Activated T-helper 17 cell treated with anti-CD3 and anti-CD28 coated beads, Interleukin-2, amount 50 U/mL, for 72 hours (primary cell): ENCODE results near the gene RAB6A. TPM values are rescaled to one million over a fixed set of nuclear protein-coding genes. Genes with fewer than 3 reads are reported as not detected.

Source experiments
- ATAC-seq: fragments of 150-1000 bp; cut with Tn5 transposase; replicated peaks from 2 replicates; pipeline ENCODE4 v1.10.0; 2021; ENCODE audit warnings: mild to moderate bottlenecking, moderate library complexity
- H3K27ac Mint-ChIP-seq: one replicate; pipeline ENCODE4 v1.8.0; 2022; ENCODE audit warnings: mixed read lengths
- H3K27me3 Mint-ChIP-seq: one replicate; pipeline ENCODE4 v1.8.0; 2022; ENCODE audit warnings: mixed read lengths
- H3K36me3 Mint-ChIP-seq: one replicate; pipeline ENCODE4 v1.8.0; 2022; ENCODE audit warnings: low read depth, mild to moderate bottlenecking, mixed read lengths
- H3K4me1 Mint-ChIP-seq: one replicate; pipeline ENCODE4 v1.8.0; 2022; ENCODE audit warnings: mixed read lengths
- H3K4me3 Mint-ChIP-seq: one replicate; pipeline ENCODE4 v1.8.0; 2022; ENCODE audit warnings: mild to moderate bottlenecking, mixed read lengths
- H3K9me3 Mint-ChIP-seq: one replicate; pipeline ENCODE4 v1.8.0; 2022; ENCODE audit warnings: mixed read lengths
- total RNA-seq, 2 donors: library from RNA; stranded (reverse); gene quantifications; one replicate each; pipeline ENCODE4 v1.2.3, GENCODE V29; 2022

Gene RAB6A
- total RNA-seq, 2 donors from 2014 or later, result 78.6 to 113 TPM

DNA sequence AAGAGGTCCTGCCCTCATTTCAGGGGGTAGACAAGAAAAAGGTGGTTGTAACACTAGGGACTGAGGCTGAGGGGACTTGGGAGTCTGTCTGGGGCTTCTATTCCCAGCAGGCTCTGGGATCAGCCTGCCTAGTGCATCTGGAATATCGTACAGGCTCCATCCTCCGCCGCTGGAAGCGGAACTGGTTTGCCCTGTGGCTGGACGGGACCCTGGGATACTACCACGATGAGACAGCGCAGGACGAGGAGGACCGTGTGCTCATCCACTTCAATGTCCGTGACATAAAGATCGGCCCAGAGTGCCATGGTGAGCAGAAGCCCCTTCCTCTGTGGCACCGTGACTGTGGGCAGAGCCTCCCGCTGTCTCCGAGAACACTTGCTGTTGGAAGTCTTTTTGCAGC lies 110.5 kb downstream of the RAB6A start:
- Mint-ChIP-seq H3K36me3 (no peaks in the 10 kb centered on the region), H3K9me3 (no peaks in the 10 kb centered on the region), H3K27me3 (no peaks in the 10 kb centered on the region), H3K4me3 (no peak overlapping the region), H3K27ac (no peak overlapping the region), H3K4me1 (peaks cover 5% of the 10 kb centered on the region)
- ATAC-seq, result no peak

DNA sequence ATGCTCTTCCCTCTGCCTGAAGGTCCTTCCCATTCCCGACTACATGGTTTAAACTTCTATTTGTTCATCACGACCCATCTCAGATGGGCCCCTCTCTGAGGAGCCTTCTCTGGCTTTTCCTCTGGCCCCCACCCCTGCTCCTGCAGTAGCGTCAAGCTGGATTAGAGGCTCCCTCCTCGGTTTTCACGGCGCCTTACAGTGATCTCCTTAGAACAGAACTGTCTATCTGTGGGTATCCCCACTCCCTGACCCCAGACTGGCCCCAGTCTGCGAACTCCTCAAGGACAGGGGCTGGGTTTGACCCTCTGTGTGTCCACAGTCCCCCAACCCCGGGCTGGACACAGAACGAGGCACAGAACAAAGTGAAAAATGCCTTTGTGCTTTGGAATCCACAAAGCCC lies 111.7 kb downstream of the RAB6A start:
- Mint-ChIP-seq H3K27me3 (no peaks in the 10 kb centered on the region), H3K9me3 (no peaks in the 10 kb centered on the region), H3K4me3 (no peak overlapping the region), H3K4me1 (peaks cover 5% of the 10 kb centered on the region), H3K36me3 (no peaks in the 10 kb centered on the region), H3K27ac (no peak overlapping the region)
- no peak for ATAC-seq

DNA sequence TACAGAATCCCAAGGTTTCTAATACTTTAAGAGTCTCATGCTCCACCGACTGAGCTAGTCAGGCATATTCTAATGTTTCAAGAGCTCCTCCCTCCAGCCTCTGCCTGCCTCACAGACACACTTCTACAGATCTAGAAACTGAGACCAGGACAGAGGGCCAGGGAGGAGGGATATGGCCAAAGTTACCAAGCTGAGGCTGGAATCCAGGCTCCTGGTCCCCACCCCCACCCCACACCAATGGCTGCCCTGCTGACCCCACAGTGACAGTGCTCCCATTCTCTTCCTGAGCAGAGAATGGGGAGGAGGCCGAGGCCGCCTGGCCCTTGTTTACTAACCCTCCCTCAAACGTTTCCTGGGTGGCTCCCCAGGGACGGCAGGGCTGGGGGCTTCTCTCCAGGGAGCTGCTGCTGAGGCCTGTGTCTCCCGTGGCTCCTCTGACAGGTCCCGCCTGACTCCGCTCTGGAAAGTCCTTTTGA lies 112.3 kb downstream of the RAB6A start:
- Mint-ChIP-seq H3K4me3 (peak overlapping the region; percentile 74), H3K9me3 (no peaks in the 10 kb centered on the region), H3K27ac (no peak overlapping the region), H3K36me3 (no peaks in the 10 kb centered on the region), H3K27me3 (no peaks in the 10 kb centered on the region), H3K4me1 (peaks cover 5% of the 10 kb centered on the region)
- no peak for ATAC-seq

DNA sequence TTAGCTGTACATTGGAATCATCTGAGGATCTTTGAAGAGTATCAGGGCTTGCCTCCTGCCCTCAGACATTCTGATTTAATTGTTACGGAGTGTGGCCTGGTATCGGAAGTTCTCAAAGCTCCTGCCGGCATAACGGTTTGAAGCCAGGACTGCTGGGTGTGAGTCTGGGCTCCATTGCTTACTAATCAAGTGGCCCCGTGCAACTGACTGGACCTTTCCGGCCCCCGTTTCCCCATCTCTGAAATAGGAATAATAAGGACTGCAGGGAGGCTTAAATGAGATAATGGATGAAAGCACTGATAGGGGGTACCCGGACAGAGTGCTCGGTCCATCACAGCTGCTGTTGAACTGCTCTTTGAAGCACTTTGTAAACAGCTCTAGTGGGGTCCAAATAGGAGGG lies 112.8 kb downstream of the RAB6A start:
- Mint-ChIP-seq H3K27ac (no peak overlapping the region), H3K36me3 (no peaks in the 10 kb centered on the region), H3K9me3 (no peaks in the 10 kb centered on the region), H3K27me3 (no peaks in the 10 kb centered on the region), H3K4me1 (peaks cover 5% of the 10 kb centered on the region), H3K4me3 (peak overlapping the region; percentile 74)
- no peak for ATAC-seq

DNA sequence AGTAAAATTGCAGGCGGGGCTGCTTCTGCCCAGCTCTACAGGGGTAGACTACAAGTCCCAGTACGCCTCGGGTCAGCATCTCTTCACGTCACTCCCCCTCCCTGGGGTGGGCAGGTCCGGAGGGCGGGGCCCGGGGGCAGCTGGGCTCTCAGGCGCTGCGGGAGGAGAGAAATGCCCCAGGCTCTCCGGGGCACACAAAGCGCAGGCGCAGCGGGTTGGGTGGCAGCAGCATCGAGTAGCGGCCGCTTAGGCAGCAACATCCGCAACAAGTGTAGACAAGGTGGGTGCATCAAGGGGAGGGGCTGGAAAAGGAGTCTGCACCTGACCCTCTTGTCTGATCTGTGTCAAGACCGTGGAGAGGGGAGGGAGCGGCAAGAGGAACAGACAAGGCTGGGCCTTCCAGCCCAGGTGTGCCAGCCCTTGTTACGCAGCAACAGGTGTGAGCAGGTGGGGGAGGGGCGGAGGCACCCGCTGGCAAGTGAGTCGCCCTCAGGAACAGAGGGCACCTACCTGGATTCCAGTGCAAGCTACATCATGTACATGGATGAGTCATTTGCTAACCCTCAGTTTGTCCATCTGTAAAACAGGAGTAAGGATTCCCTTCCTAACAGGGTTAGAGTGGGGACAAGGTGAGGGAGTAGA lies 113.3 kb downstream of the RAB6A start:
- peak; percentile 100 for ATAC-seq
- H3K27ac Mint-ChIP-seq, result peak overlapping the region; percentile 15

DNA sequence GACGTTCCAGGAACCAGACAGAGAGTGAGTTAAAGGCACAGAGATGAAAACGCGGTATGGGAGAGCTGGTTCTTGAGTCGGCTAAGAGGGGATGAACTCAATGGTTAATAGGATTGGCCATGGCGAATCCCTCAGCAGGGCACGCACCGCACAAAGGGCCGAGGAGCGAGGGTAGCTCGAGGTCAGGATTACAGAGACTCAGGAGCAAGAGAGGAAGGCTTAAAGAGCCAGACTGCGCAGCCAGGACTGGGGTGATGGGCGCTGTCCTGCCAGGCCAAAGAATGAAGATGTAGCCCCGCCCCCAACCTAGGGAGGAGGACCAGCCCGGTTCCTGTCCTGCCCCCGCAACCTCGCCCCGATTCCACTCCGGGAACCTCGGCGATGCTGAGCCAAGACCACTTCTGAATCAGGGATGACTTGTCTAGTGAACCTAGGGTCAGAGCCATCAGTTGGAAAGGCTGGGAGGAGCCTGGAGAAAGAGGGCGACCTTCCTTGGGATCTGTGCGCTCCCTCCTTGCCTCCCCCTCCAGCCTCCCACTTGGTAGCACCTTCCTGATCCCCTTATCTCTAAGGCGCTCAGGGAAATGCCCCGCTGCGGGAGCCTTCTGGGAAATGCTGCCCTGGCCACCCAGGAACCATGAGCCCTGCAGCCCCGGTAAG lies 114.8 kb downstream of the RAB6A start, which contains the start of gene PLEKHB1:
TSS of gene PLEKHB1 (plus strand) at position 610 of the 660 bp plus-strand sequence. CDS start at position 638, 28 bp downstream.
- H3K36me3 Mint-ChIP-seq, result no peaks in the 10 kb centered on the region
- H3K27ac Mint-ChIP-seq, result peak within 1 kb of the TSS; percentile 15
- H3K4me1 Mint-ChIP-seq, result peaks cover 5% of the 10 kb centered on the region
- peak within 1 kb of the TSS; percentile 74 for H3K4me3 Mint-ChIP-seq
- H3K9me3 Mint-ChIP-seq, result no peaks in the 10 kb centered on the region
- no peaks in the 10 kb centered on the region for H3K27me3 Mint-ChIP-seq
- no peak for ATAC-seq

More for the DNA sequence above, 113.3 kb downstream of the RAB6A start:
- no peaks in the 10 kb centered on the region for H3K9me3 Mint-ChIP-seq
- H3K4me1 Mint-ChIP-seq, result peaks cover 5% of the 10 kb centered on the region
- H3K27me3 Mint-ChIP-seq, result no peaks in the 10 kb centered on the region
- H3K4me3 Mint-ChIP-seq, result peak overlapping the region; percentile 74
- no peaks in the 10 kb centered on the region for H3K36me3 Mint-ChIP-seq

DNA sequence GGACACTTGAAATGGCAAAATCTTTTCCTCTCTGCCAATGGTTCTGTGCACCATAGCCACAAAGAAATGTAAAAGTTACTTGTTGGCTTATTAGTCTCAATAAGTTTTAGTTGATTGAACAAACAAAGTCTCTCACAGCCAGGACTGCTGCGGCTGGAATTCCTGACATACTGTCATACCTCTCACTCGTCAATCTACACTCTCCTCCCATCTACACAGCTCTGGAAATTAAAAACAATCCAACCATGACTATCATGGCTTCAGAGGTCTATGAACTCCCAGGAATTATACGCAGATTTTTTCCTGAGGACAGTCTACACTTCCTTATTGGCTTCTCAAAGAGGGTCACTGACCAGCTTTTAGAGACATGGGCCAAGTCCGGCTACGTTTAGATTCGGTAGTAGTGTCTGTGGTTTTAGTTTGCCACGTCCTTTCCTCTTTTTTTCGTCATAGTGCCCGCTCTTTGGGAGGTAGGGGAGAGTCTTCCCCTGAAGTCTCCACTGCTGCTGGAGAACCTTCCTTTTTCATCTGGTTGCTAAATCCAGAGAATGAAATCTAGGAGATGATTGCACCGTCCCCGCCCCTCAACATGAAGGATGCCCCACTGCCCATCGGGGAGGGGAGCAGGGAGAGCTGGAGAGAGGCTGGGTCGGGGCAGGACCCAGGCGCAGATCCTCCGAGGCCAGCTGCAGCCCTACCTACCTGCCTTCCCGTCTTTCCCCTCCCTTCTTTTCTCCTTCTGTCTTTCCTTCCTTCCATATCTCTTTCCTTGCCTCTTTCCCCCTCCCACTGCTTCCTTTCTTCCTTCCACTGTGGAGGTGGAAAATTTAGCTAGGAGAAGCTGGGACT lies 115.5 kb downstream of the RAB6A start:
- peaks cover 5% of the 10 kb centered on the region for H3K4me1 Mint-ChIP-seq
- H3K9me3 Mint-ChIP-seq, result no peaks in the 10 kb centered on the region
- no peaks in the 10 kb centered on the region for H3K27me3 Mint-ChIP-seq
- H3K36me3 Mint-ChIP-seq, result no peaks in the 10 kb centered on the region
- no peak overlapping the region for H3K4me3 Mint-ChIP-seq
- no peak for ATAC-seq
- no peak overlapping the region for H3K27ac Mint-ChIP-seq

DNA sequence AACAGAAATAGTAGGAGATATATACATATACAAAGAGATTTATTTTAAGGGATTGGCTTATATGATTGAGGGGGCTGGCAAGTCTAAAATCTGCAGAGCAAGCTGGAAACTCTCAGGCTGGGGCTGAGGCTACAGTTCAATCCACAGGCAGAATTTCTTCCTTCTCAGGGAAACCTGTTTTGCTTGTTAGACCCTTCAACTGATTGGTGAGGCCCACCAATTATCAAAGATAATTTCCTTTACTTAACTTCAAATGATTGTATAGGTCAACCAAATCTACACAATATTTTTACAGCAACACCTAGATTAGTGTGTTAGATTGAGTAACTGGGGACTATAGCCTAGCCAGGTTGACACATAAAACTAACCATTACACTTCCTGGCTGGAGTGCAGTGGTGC lies 119.2 kb downstream of the RAB6A start:
- no peaks in the 10 kb centered on the region for H3K9me3 Mint-ChIP-seq
- H3K36me3 Mint-ChIP-seq, result no peaks in the 10 kb centered on the region
- H3K27me3 Mint-ChIP-seq, result no peaks in the 10 kb centered on the region
- H3K27ac Mint-ChIP-seq, result no peak overlapping the region
- no peak for ATAC-seq
- H3K4me3 Mint-ChIP-seq, result no peak overlapping the region
- peaks cover under 1% of the 10 kb centered on the region for H3K4me1 Mint-ChIP-seq

DNA sequence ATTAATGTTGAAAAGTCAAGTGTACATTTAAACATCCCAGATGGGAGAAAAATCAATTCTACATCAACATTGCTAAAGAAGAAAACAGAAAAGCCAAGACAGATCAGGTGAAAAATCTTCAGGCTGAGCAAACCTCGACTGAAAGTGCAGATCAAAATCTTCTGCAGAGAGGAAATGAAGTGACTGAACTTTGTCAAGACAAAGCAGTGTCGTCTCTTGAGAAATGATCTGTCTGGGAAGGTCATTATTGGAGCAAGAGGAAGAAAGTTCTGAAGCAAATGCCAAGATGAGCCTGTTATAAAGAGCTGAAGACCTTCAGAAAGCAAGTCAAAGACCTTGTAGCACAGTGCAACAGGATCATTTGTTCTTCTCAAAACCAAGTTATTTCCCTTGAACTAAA lies 120.3 kb downstream of the RAB6A start:
- no peaks in the 10 kb centered on the region for H3K4me1 Mint-ChIP-seq
- no peak overlapping the region for H3K27ac Mint-ChIP-seq
- H3K27me3 Mint-ChIP-seq, result no peaks in the 10 kb centered on the region
- no peaks in the 10 kb centered on the region for H3K36me3 Mint-ChIP-seq
- H3K9me3 Mint-ChIP-seq, result no peaks in the 10 kb centered on the region
- no peak overlapping the region for H3K4me3 Mint-ChIP-seq
- no peak for ATAC-seq

DNA sequence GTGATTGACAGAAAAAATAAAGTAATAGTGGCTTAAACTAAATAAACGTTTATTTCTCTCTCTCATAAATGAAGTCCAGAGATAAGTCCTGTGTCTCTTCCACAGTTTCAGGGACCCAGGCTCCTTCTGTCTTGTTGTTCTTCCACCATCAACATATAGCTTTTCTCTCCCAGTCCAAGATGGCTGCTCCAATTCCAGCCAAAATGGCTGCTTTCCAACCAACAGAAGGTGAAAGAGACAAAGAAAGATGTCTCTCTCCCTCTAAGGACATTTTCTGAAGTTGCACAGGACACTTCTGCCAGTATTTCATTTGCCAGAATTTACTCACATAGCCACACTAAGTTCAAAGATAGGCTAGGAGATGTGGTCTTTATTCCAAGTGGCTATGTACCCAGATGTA lies 123.9 kb downstream of the RAB6A start:
- Mint-ChIP-seq H3K36me3 (no peaks in the 10 kb centered on the region), H3K27ac (no peak overlapping the region), H3K4me3 (no peak overlapping the region), H3K27me3 (no peaks in the 10 kb centered on the region), H3K9me3 (no peaks in the 10 kb centered on the region), H3K4me1 (no peaks in the 10 kb centered on the region)
- ATAC-seq, result no peak

DNA sequence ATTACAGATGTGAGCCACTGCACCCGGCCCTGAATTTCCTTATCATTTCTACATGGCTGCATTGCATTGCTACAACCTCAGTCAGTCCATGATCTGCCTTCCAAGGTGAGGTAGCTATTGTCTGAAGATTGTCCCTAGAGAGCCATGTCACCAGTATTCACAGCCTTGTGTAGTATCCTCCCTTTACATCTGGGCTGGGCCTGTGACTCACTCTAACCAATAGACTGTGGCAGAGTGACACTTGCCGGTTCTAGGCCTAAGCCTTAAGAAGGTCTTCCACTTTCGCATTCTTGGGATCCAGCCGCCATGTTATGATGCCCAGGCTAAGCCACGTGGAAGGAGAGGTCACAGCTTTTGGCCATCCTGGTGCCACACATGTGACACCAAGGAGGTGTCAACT lies 124.6 kb downstream of the RAB6A start:
- Mint-ChIP-seq H3K4me1 (no peaks in the 10 kb centered on the region), H3K27ac (no peak overlapping the region), H3K36me3 (no peaks in the 10 kb centered on the region), H3K9me3 (no peaks in the 10 kb centered on the region), H3K4me3 (no peak overlapping the region), H3K27me3 (no peaks in the 10 kb centered on the region)
- ATAC-seq, result no peak

DNA sequence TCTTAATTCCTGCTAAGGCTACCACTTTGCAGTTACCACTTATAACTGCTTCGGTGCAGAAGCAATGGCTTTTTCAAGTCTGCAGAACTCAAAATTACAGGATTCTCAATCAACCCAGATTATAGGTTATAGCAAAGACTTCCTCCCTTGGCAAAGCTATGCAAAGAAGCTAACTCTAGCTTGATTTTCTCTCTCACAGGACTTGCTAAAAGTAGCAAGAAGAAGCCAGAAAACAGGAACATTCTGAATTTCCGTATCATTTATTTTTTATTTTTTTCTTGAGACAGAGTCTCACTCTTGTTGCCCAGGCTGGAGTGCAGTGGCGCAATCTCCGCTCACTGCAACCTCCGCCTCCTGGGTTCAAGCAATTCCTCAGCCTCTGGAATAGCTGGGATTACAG lies 125.2 kb downstream of the RAB6A start:
- Mint-ChIP-seq H3K27me3 (no peaks in the 10 kb centered on the region), H3K4me1 (no peaks in the 10 kb centered on the region), H3K4me3 (no peak overlapping the region), H3K36me3 (no peaks in the 10 kb centered on the region), H3K27ac (no peak overlapping the region), H3K9me3 (no peaks in the 10 kb centered on the region)
- no peak for ATAC-seq

DNA sequence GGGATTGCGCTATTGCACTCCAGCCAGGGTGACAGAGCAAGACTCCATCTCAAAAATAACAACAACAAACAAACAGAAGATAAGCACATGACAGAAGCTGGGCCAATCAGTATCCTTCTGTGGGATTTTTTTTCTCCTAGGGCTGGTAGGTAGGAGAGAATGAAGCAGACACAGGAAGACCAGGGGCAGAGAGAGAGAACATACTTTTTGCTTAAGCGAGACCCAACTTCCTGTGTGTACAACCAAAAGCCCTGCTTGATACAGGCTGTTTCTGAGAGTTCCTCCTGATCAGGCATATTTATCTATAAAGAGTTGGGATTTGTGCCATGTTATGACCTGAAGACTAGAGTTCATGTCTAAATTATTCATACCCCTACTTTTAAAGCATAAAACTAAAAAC lies 126.9 kb downstream of the RAB6A start:
- Mint-ChIP-seq H3K9me3 (no peaks in the 10 kb centered on the region), H3K36me3 (no peaks in the 10 kb centered on the region), H3K4me1 (no peaks in the 10 kb centered on the region), H3K27me3 (no peaks in the 10 kb centered on the region), H3K4me3 (no peak overlapping the region), H3K27ac (no peak overlapping the region)
- ATAC-seq, result no peak

DNA sequence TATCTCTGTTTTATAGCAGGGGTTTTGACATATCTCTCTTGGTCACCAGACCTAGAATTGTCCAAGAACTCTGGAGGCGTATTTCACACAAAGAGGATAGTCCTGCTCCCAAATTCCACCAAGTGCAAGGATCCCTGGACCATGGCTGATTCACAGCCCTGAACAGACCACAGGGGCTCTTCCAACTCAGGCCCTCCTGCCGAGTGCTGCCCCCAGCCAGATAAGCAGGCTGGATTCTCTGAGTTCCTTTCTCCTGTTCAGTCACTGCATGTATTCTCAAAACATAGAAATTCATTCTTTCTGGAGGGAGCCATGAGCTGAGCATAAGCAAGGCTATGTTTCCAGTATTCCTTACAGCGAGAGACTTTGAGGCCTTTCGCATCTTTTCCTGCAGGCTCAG lies 127.9 kb downstream of the RAB6A start:
- Mint-ChIP-seq H3K4me1 (no peaks in the 10 kb centered on the region), H3K27ac (no peak overlapping the region), H3K36me3 (no peaks in the 10 kb centered on the region), H3K4me3 (no peak overlapping the region), H3K27me3 (no peaks in the 10 kb centered on the region), H3K9me3 (no peaks in the 10 kb centered on the region)
- ATAC-seq, result no peak

DNA sequence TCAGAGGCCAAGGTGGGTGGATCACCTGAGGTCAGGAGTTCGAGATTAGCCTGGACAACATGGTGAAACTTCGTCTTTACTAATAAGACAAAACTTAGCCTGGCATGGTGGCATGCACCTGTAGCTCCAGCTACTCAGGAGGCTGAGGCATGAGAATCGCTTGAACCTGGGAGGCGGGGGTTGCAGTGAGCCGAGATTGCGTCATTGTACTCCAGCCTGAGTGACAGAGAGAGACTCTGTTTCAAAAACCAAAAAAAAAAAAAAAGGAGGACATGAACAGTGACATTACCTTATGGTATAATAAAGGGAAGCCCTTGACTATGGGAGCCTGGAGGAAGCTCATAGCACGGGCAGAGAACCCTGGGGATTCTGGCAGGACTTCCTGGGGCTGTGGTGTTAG lies 131.0 kb downstream of the RAB6A start:
- ATAC-seq, result no peak
- Mint-ChIP-seq H3K4me3 (no peak overlapping the region), H3K9me3 (no peaks in the 10 kb centered on the region), H3K4me1 (no peaks in the 10 kb centered on the region), H3K27ac (no peak overlapping the region), H3K27me3 (no peaks in the 10 kb centered on the region), H3K36me3 (no peaks in the 10 kb centered on the region)
